Erythroblast (primary cell): Measurements from ENCODE around the gene RPL36.

ENCODE experiments used
- GATA1 ChIP-seq: IDR thresholded peaks from 2 replicates; pipeline ENCODE4 v1.6.1; 2011; ENCODE audit warnings: low read depth, mild to moderate bottlenecking, control low read depth, low read length, moderate library complexity
- POLR2A ChIP-seq: IDR thresholded peaks from 2 replicates; pipeline ENCODE4 v1.6.1; 2011; ENCODE audit warnings: mild to moderate bottlenecking, low read length

DNA sequence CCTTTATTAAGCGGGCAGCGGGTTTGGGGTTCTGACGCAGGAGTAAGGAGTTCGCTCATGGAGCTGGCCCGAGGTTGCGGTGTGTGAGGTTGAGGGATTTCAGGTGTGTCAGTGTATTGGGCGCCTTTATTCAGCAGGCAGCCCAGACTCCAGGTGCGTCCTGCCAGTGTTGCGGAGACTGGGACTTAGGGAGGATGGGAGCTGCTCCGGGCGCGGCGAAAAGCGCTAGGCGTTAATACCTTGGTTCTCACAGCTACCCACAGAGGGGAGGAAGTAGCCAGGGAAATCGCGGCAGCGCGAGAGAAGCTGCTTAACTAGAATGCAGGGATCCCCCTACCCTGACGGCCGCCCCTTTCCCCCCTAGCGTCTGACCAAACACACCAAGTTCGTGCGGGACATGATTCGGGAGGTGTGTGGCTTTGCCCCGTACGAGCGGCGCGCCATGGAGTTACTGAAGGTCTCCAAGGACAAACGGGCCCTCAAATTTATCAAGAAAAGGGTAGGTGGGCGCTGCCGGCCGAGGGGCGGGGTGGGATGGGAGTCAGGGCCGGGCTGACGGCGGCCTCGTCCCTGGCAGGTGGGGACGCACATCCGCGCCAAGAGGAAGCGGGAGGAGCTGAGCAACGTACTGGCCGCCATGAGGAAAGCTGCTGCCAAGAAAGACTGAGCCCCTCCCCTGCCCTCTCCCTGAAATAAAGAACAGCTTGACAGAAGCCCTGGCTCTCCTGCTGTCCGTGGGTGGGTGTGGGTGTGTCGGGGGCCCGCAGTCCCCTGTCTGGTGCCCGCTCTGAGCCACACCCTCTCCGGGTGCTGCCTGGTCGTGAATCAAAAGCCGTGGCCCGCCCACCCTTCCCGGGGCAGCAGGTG is 1.1 kb downstream of the RPL36 start:
- TF ChIP-seq POLR2A: no peak
- TF ChIP-seq GATA1: no peak
